ENCODE results near the gene PHGDH. TPM values are rescaled to one million over a fixed set of nuclear protein-coding genes. Genes with fewer than 3 reads are reported as not detected.

Gene PHGDH
- total RNA-seq, 1 experiment from 2014 or later, result 499 TPM

DNA sequence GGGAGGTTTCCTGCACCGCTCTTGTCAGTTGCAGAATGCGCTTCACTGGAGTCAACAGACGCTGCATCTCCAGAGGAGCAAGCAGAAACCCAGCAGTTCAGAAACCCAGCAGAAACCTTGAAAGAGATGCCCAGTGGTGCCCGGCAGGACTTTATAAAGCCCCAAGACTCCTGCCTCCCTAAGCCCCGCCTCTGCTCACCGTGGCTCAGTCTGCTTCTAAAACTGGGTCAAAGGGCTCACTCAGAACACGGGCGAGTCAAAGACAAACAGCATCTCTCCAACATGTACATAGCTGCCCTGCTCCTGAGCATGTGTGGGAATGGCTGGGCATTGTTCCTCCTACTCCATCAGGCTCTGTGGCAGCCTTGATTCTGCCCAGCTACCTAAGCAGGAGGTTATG is 57.0 kb downstream of the PHGDH start, which contains the start of gene HMGCS2:
TSS of gene HMGCS2 (minus strand) at position 128 of the 400 bp plus-strand sequence. CDS start at position 67, 61 bp downstream.
- POLR2A ChIA-PET (ENCODE audit: low non-redundant PET), result no interaction called here
- CTCF ChIA-PET, result no interaction called here
- no peak for TF ChIP-seq EZH2 (IDR thresholded peaks at IDR 0.05; ENCODE audit: borderline replicate concordance, low read depth, low read length, poor library complexity, severe bottlenecking)
- TF ChIP-seq, protein P1, sequence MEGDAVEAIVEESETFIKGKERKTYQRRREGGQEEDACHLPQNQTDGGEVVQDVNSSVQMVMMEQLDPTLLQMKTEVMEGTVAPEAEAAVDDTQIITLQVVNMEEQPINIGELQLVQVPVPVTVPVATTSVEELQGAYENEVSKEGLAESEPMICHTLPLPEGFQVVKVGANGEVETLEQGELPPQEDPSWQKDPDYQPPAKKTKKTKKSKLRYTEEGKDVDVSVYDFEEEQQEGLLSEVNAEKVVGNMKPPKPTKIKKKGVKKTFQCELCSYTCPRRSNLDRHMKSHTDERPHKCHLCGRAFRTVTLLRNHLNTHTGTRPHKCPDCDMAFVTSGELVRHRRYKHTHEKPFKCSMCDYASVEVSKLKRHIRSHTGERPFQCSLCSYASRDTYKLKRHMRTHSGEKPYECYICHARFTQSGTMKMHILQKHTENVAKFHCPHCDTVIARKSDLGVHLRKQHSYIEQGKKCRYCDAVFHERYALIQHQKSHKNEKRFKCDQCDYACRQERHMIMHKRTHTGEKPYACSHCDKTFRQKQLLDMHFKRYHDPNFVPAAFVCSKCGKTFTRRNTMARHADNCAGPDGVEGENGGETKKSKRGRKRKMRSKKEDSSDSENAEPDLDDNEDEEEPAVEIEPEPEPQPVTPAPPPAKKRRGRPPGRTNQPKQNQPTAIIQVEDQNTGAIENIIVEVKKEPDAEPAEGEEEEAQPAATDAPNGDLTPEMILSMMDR (conservative IDR thresholded peaks at IDR 0.05; ENCODE audit: low read depth, low read length), result no peak
- Histone ChIP-seq H3K9me3 (ENCODE audit: low read depth, low read length, poor library complexity, severe bottlenecking) (no peaks in the 10 kb centered on the region), H3K36me3 (ENCODE audit: insufficient read depth, low read length, poor library complexity, severe bottlenecking) (no peaks in the 10 kb centered on the region), H3K27me3 (replicated peaks; ENCODE audit: insufficient read depth, low read depth, low read length, poor library complexity) (no peaks in the 10 kb centered on the region), H3K27ac (ENCODE audit: low read depth, low read length, poor library complexity, severe bottlenecking) (no peak within 1 kb of the TSS), H3K4me3 (ENCODE audit: low read depth, low read length, poor library complexity, severe bottlenecking) (no peak within 1 kb of the TSS), H3K4me1 (ENCODE audit: insufficient read depth, low read length, poor library complexity, severe bottlenecking) (peaks cover 43% of the 10 kb centered on the region)
- intact Hi-C loops (cut with micrococcal nuclease; ENCODE audit: unreplicated experiment), result no loop called here
- DNase-seq (ENCODE audit: low spot score), result no peak
- no TSS peak for BruUV-seq (replicated peaks)

DNA sequence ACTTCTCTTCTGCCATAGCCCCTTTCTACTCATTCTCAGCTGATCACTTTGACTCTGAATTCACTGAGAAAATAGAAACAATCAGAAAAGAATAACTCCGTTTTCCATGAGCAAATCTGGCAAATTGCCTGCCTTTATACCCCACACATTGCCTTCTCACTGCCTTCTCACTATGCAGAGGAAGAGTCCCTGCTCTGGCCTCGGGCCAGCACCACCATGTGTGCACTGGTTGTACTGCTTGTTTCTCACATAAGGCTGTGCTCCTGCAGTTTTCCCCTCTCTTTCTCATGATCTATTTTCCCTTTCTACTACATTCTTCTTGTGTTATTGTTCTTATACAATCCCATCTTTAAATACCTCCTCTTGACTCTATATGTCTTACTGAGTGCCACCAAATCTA is 59.3 kb downstream of the PHGDH start:
- Histone ChIP-seq H3K27ac (ENCODE audit: low read depth, low read length, poor library complexity, severe bottlenecking) (no peak overlapping the region), H3K4me3 (ENCODE audit: low read depth, low read length, poor library complexity, severe bottlenecking) (no peak overlapping the region), H3K36me3 (ENCODE audit: insufficient read depth, low read length, poor library complexity, severe bottlenecking) (no peaks in the 10 kb centered on the region), H3K27me3 (replicated peaks; ENCODE audit: insufficient read depth, low read depth, low read length, poor library complexity) (no peaks in the 10 kb centered on the region), H3K9me3 (ENCODE audit: low read depth, low read length, poor library complexity, severe bottlenecking) (no peaks in the 10 kb centered on the region), H3K4me1 (ENCODE audit: insufficient read depth, low read length, poor library complexity, severe bottlenecking) (peaks cover 42% of the 10 kb centered on the region)
- TF ChIP-seq EZH2 (IDR thresholded peaks at IDR 0.05; ENCODE audit: borderline replicate concordance, low read depth, low read length, poor library complexity, severe bottlenecking), result no peak
- TF ChIP-seq, protein P1 (conservative IDR thresholded peaks at IDR 0.05; ENCODE audit: low read depth, low read length), result no peak; the same call in 1 of the 2 replicates
- no TSS peak for BruUV-seq (replicated peaks)
- ChIA-PET CTCF (no interaction called here), POLR2A (ENCODE audit: low non-redundant PET) (interaction anchor here (0.6 kb wide), 1 partner anchor 20 kb away, joined by 7 read pairs; no protein-coding TSS in a partner anchor)
- intact Hi-C loops (cut with micrococcal nuclease; ENCODE audit: unreplicated experiment), result no loop called here
- DNase-seq (ENCODE audit: low spot score), result peak; percentile 64

DNA sequence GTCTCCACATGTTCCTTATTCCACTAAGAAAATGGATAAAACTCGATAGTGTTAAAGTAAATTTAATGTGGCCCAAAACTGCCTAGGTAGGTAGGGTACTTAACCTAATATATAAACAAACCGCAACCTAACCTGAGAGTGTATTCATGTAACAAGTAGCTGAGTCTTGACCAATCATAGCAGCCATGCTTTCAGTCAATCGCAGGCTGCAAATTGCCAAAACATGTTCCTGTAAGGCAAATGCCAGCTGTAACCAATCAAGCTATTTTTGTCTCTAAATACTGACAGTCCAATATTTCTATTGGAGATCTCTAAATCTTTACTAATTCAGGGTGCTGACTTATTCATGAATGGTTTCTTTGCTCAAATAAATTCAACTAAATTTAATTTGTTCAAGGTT is 60.0 kb downstream of the PHGDH start:
- POLR2A ChIA-PET (ENCODE audit: low non-redundant PET), result interaction anchor here (0.6 kb wide), 1 partner anchor 20 kb away, joined by 7 read pairs; no protein-coding TSS in a partner anchor
- H3K4me3 ChIP-seq (ENCODE audit: low read depth, low read length, poor library complexity, severe bottlenecking), result no peak overlapping the region
- BruUV-seq (replicated peaks), result no TSS peak
- H3K27me3 ChIP-seq (replicated peaks; ENCODE audit: insufficient read depth, low read depth, low read length, poor library complexity), result no peaks in the 10 kb centered on the region
- H3K36me3 ChIP-seq (ENCODE audit: insufficient read depth, low read length, poor library complexity, severe bottlenecking), result no peaks in the 10 kb centered on the region
- no peaks in the 10 kb centered on the region for H3K9me3 ChIP-seq (ENCODE audit: low read depth, low read length, poor library complexity, severe bottlenecking)
- CTCF ChIA-PET, result no interaction called here
- TF ChIP-seq, protein P1 (conservative IDR thresholded peaks at IDR 0.05; ENCODE audit: low read depth, low read length), result no peak
- TF ChIP-seq EZH2 (IDR thresholded peaks at IDR 0.05; ENCODE audit: borderline replicate concordance, low read depth, low read length, poor library complexity, severe bottlenecking), result no peak
- H3K27ac ChIP-seq (ENCODE audit: low read depth, low read length, poor library complexity, severe bottlenecking), result no peak overlapping the region
- DNase-seq (ENCODE audit: low spot score), result peak; percentile 35
- intact Hi-C loops (cut with micrococcal nuclease; ENCODE audit: unreplicated experiment), result loop anchor here (2.0 kb wide), 1 partner anchor 17 kb away; no protein-coding TSS in a partner anchor
- peaks cover 35% of the 10 kb centered on the region for H3K4me1 ChIP-seq (ENCODE audit: insufficient read depth, low read length, poor library complexity, severe bottlenecking)

All from A673 (cell line).